GM11168 (cell line): ENCODE measurements around the gene LPO.

Experiments
- in situ Hi-C: fragments of 300-500 bp; cut with MboI; formaldehyde crosslinking; loops from one replicate; pipeline ENCODE4 v1.12.0; 2022; ENCODE audit warnings: low sequenced_read_pairs; ENCODE audit not compliant: unreplicated experiment

Gene LPO

DNA sequence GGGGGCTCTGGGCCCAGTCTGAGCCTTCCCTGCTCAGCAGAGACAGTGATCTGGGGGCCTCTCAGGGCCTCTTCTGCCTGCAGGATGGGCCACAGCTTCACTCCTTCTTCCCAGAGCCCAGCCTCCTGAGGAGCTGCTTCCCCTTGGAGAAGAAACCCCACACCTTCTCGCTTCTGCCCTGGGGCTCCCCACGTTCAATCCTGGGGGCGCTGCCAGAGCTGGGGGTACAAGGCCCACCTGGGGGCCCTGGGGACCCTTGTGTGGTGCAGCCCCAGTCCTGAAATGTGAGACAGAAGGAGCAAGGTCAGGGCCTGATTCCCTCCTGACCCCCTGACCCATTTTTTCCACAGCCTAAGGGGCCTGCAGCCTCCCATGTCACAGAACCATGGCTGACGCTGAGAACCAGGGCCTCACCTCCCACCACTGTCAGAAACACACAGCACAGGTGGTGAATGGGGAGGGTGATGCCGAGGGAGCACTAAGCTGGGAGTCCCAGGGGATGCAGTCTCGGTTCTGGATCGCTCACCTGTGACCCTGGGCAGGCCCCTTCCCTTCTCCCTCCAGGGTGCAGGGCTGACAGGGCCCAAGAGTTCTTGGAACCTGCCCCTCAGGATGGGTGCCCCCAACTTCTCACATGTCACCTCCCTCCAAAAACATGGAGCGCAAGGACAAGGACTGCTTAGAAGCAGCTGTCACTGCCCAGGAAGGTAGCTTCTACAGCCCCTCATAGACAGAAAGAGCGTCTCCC lies 64.0 kb downstream of the LPO start:
- in situ Hi-C loops, result no loop called here

GRCh38 chr17:58302919-58303585 lies 64.7 kb downstream of the LPO start:
- in situ Hi-C loops, result no loop called here

DNA sequence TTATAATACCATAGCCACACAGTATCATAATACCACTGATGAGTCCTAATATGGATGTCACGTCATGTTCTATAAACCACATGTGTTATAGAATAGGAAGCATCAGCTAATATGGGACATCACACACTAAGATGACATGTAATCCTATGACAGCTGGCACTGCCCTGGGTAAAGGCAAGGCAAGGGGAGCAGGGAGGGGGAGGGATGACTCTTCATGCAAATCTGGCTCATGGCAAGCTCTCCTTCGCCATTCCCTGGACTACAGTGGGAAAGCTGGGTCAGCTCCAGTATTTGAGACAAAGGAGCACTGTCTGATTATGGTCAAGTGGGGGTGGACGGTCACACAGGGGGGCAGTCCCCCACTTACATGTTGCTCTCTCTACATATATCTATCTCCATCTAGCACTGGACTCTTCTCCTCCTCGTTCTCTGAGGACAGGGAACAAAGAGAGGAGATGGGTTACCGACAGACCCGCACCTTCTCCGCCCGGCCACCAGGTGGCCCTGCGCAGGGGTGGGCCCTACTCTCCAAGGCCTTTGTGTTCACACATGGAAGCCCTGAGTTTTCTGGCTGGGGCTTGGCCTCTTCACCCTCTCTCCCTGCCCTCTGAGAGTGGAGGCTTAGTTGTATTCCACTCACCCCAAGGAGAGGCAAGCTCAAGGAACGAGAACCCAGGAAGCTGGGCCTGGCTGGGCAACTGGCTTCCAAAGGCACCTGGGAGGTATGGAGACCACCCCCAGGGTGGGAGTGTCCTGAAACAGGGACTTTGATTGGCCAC lies 65.8 kb downstream of the LPO start:
- in situ Hi-C loops, result no loop called here

DNA sequence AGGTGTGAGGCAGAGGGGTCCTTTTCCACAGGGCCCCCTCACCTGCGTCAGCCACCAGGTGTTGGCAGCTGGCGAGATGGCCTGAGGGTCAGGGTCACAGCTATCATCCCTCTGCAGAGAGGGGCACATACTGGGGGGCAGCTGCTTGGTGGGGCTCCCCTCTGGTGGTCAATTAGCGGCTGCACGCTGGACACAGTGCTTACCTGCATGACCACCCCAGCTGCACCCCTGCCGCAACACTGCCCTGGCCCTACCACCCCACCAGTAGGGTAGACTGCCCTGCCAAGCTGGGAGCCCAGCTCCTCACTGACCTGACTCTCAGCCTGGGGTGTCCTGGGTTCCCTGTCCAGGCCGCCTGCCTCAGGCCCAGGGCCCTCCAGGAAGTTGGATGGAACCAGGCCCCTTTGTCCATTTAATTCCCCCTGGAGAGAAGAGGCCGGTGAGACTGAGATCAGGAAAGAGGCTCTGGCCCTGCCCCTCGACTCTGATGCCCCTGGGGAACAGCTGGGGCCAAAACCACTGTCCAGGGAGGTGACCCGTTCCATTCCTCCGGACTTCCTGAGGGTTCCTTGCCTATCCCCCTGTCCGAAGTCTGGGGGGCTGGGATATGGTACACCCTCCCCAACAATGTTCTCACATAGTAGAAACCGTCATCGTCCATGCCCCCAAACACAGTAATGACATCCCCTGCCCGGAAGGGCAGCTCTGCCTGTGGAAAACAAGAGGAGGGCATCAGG lies 66.5 kb downstream of the LPO start:
- in situ Hi-C loops, result loop anchor here (5.0 kb wide), 1 partner anchor 97 kb away; no protein-coding TSS in a partner anchor

DNA sequence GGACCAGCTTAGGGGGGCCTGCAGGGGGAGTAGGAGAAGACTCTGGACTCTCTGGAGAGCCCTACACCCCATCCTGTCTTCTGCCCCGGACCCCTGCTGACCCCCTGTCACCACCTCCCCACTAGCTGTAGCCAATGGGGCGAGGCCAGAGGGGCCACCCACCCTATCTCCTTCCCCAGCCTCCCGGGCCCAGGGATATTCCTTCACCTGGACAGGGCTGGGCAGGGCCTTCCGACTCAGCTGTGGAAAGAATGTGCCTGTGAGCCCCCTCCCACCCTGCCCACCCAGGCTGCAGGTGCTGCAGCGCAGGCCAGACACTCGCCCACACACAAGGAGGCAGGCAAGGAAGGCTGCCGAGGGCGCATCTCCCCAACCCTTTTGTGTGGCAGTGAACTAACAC lies 67.2 kb downstream of the LPO start:
- in situ Hi-C loops, result loop anchor here (5.0 kb wide), 1 partner anchor 97 kb away; no protein-coding TSS in a partner anchor

- in situ Hi-C loops, result loop anchor here (5.0 kb wide), 1 partner anchor 96 kb away; no protein-coding TSS in a partner anchor
Observed at GRCh38 chr17:58306131-58306951, 68.0 kb downstream of the LPO start.

GRCh38 chr17:58307468-58308172 lies 69.2 kb downstream of the LPO start:
- in situ Hi-C loops, result loop anchor here (5.0 kb wide), 1 partner anchor 95 kb away; no protein-coding TSS in a partner anchor

- in situ Hi-C loops, result loop anchor here (5.0 kb wide), 1 partner anchor 94 kb away; no protein-coding TSS in a partner anchor
Observed at GRCh38 chr17:58308173-58308984, 70.0 kb downstream of the LPO start.

DNA sequence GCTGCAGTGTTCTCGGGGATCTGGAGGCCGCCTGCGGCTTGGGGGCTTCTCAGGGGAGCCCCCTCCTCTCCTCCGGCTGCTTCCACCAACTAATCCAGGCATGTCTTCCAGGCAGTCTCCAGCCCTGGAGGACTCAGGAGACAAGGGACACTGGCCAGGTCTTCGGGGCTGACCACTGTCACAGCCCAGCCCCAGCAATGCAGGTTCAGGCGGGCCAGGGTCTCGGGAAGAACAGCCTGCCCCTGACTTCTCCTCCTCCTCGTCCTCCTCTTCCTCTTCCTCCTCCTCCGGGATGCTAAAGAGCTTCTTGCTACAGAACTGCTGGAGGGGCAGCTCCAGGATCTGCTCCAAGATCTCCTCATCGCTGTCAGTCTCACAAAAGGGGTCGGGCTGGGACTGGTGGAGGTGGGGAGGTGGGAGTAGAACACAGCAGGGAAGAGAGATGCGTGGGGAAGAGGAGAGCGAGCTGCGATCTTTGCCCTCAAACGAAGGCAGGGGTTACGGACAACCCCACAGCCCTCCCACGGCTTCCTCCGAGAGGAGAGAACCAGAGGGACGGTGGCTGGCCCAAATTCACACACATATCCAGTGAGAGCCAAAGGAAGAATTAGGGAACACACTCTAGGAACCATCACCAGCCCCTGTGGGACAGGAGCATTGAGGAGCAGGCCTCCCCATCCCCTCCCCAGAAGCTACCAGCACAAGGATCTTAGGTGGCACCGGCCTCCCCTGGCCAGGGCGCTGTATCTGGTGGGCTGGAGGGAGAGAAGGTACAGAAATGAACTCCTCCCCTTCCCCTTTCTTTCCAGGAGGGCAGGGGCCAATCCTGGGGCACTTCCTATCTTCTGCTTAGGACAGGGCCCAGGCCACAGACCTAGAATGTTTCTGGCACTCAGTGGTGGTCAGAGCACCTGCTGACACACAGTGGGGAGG lies 70.9 kb downstream of the LPO start:
- in situ Hi-C loops, result loop anchor here (5.0 kb wide), 1 partner anchor 93 kb away; no protein-coding TSS in a partner anchor

GRCh38 chr17:58309918-58310259 lies 71.5 kb downstream of the LPO start:
- in situ Hi-C loops, result loop anchor here (5.0 to 10.0 kb wide), 2 partner anchors 92 to 115 kb away; no protein-coding TSS in a partner anchor

GRCh38 chr17:58310511-58311428 lies 72.4 kb downstream of the LPO start:
- in situ Hi-C loops, result loop anchor here (10.0 kb wide), 1 partner anchor 114 kb away; no protein-coding TSS in a partner anchor

- in situ Hi-C loops, result loop anchor here (10.0 kb wide), 1 partner anchor 113 kb away; no protein-coding TSS in a partner anchor
Observed at GRCh38 chr17:58311429-58311894, 73.1 kb downstream of the LPO start.

- in situ Hi-C loops, result loop anchor here (10.0 kb wide), 1 partner anchor 113 kb away; no protein-coding TSS in a partner anchor
Observed at GRCh38 chr17:58312021-58312630, 73.7 kb downstream of the LPO start.

- in situ Hi-C loops, result loop anchor here (10.0 kb wide), 1 partner anchor 112 kb away; no protein-coding TSS in a partner anchor
Observed at GRCh38 chr17:58312829-58313228, 74.4 kb downstream of the LPO start.
